GM19455 (cell line): ENCODE data around the gene DPRX.
"Not testable (repeated sequence)": the region's sequence is repeated elsewhere in the genome, so short reads cannot be mapped to it uniquely, and the experiment has no call there.

Experiments used
- ATAC-seq: cut with Tn5 transposase; IDR thresholded peaks from one replicate; pipeline ENCODE4 v1.9.1; 2021; ENCODE audit not compliant: unreplicated experiment

DPRX gene

DNA sequence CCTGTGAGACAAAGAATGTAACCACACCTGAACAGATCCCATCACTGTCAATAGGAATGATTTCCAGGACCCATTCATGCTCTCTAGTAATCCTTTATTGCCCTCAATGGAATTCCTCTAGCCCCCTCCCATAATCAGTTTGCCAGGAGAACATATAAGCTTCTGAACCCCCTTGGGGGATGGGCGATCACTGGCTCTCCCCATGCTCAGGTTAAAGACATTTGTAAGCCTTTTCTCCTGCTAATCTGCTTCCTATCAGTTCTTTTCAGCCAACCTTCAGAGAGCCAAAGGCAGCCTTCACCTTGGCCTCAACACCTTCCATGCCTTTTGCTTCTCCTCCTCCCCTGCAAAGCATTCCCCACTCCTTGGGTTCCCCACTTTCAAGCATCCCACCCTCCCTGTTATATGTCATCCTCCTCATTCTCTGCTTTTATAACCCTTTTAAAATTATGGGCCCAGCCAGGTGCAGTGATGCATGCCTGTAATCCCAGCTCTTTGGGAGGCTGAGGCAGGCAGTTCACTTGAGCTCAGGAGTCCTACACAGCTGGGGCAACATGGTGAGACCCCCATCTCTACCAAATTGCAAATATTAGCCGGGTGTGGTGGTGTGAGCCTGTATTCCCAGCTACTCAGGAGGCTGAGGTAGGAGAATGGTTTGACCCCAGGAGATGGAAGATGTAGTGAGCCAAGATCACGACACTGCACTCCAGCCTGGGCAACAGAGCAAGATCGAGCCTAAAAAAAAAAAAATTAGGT lies 12.4 kb downstream of the DPRX start:
- ATAC-seq = no peak

DNA sequence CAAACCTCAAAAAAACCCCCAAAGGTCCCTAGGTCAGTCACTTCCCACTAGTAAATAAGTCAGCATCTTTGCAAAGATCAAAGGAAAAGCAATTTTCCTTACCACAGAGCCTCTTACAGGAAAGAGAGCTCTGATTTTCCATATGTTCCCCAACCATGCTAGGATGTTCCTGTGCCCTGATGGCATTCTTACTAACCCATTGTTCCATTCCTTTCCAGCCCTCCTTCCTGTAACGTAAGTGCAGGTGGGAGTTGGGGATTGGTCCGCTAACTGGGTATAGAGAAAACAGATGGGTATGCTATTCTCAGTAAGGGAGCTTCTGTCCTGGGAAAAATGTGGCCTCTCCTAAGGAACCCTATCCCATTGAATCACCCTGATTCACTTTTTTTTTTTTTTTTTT lies 14.3 kb downstream of the DPRX start:
- ATAC-seq = no peak

DNA sequence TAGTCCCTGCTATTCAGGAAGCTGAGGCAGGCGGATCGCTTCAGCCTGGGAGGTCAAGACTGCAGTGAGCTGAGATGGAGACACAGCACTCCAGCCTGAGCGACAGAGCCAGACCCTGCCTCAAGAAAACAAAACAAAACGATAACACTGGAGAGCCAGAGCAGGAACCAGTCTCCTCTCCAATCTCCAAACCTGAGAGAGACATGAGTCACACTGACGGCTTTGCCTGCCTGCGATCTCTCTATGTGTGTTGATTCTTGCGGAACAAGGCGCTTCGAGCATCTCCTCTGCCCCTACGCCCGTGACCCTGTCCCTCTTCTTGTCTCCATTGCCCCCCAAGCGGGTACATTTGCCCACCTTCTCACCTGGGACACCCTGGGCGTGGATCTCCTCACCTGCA lies 15.6 kb downstream of the DPRX start:
- no peak for ATAC-seq

DNA sequence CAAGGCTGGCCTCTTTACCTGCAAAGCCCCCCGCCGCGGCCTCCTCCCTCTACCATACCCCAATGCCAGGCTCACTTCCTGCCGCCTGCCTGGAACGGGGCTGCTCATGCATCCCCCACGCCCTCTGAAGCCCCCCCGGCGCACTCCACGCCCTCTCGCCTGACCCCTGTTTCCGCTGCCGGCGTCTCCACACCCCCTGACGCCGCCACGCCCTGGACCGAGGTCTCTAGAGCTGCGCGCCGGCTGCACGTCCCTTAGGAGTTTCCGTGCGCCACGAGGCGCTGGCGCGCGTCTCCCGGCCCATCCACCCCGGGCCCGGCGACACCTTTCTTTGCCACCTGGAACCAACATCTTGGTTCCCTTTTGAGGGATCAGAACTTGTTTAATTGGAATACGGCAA lies 16.0 kb downstream of the DPRX start:
- no peak for ATAC-seq

DNA sequence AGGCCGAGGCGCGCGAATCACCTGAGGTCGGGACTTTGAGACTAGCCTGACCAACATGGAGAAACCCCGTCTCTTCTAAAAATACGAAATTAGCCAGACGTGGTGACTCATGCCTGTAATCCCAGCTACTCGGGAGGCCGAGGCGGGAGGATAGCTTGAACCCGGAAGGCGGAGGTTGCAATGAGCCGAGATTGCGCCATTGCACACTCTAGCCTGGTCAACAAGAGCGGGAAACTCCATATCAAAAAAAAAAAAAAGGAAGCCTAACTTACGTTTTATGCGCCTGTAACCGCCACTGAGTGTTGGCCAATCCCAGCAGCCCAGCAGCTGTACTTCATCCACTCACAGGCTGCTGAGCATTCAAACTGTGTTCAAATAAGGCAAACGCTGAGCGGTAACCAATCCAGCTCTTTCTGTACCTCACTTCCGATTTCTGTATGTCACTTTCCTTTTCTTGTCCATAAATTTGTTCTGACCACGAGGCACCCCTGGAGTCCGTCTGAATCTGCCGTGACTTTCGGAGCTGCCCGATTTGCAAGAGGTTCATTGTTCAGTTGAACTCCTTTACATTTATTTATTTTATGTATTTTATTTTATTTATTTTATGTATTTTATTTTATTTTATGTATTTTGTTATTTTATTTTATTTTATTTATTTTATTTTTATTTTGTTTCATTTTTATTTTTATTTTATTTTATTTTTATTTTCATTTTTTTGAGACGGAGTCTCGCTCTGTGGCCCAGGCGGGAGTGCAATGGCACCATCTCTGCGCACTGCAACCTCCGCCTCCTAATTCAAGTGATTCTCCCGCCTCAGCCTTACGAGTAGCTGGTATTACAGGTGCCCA lies 18.2 kb downstream of the DPRX start:
- no peak for ATAC-seq

DNA sequence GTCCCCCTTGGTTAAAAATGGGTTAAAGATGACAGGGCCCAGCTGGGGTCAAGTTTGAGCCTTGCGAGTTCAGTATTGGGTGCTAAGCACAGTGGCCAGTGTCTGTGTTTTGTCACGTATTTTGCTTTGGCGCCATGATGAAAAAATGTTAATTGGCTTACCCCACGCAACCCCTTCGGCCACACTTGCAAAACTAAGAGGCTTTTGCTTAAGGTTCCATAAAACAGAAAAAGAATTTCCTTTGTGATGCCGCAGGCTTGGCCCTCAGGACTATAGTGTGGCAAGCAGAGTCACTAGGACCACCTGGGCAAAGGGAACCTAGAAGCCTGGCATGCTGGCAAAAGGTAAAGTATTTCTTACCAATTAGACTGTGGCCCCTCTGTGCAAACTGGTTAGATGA lies 20.7 kb downstream of the DPRX start:
- no peak for ATAC-seq

DNA sequence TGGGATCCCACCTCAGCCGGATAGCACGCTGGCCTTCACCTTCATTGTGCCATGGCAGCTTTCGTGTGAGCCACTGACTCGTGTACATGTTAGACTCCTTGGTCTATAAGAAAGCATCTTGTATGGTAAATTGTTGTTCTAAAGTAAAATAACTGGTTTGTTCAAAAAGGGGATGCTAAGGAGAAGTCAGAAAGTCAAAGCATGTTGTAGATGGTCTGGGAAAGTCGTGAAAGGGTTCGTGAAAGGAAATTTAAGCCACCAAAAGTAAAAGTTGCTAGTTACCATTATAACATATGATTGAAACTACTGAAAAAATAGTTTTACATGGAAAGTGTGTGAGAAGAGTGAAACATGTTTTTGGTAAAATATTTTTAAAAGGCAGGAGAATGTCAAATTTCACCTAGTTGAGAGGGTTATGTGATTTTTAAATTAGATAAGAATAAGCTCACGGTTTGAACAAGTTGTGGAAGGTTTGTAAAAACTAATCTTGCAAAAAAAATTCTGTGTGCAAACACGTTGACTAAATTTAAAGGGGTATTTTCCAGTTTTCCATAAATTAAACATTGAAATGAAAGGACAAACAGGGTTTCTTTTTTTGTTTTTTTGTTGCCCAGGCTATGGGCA lies 23.4 kb downstream of the DPRX start:
- ATAC-seq = no peak

DNA sequence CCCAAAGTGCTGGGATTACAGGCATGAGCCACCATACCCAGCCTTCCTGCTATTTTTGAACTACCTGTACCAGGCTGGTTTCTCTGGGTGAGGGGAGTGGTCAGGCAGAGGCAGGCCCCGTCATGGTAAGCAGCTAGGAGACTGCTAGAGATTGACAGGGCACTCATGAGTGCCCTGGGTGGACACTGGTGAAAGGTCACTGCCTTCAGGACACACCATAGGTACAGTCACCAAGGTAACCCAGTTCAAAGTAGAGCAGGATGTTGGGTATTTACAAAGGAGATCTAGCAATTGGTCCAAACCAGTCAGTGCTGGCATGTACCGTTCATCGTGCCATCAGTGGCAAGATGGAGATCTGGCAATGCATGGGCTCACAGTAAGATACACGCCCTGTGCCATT lies 25.5 kb downstream of the DPRX start:
- ATAC-seq = no peak

DNA sequence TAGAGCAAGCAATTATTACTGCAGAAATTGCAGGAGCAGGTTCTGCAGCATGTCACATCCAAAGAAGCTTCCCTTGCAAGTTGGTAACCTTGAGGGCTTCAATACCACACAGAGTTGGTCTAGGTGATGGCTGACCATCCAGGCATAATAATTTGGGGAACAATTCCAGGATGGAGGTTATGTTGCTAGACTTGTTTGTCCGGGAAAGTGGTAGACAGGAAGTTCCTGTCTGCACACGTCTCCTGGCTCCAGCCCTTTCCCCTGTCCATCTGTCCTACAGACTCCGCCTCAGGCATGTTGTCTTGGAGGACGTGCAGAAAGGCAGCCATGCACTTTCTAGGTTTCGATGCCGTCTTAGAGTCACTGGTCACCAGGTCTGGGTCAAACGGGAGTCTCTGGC lies 26.0 kb downstream of the DPRX start:
- no peak for ATAC-seq

DNA sequence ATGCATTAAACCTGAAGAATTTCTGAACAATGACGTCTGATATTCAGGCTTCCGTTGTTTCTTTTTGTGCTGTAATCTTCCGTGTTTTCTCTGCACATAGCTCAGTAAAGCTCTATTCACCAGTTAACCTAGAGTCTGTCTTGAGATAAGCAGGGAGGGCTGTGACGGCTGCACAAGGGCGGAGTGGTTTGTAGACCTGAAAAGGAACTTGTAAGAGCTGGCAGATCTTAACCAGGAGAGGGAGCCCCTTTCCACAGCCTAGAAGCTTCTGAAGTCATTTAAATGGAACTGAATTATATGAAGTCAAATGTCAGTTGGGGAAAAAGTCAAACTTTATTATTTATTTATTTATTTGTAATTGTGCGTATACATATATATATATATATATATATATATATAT lies 27.5 kb downstream of the DPRX start:
- no peak for ATAC-seq

DNA sequence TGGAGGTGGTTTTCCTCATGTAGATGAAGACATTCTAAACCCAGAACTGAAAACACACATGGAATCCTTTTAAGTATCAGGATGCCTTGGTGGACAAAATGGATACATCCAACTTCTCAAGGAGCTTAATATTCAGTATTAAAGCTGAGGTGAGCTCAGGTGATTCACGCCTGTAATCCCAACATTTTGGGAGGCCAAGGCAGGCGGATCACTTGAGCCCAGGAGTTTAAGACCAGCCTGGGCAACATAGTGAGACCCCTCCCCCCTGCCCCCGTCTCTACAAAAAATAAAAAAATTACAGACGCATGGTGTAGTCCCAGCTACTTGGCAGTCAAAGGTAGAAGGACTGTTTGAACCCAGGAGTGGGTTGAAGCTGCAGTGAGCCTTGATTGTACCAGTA lies 28.8 kb downstream of the DPRX start:
- no peak for ATAC-seq

DNA sequence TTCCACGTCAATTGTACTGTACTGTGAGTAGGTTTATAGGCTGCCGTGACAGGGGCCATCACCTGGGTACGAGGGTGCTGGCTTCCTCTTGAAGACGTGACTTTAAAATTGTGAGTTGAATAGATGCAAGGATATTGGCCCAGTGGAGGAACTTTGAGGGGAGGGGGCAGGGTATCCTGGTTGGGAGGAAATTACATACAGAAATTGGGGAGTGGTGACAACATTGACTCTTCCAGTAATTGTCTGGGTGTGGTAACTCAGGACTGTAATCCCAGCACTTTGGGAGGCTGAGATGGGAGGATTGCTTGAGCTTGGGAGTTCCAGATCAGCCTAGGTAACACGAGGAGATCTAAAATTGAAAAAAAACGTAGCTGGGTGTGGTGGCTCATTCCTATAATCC lies 30.4 kb downstream of the DPRX start:
- ATAC-seq = no peak

DNA sequence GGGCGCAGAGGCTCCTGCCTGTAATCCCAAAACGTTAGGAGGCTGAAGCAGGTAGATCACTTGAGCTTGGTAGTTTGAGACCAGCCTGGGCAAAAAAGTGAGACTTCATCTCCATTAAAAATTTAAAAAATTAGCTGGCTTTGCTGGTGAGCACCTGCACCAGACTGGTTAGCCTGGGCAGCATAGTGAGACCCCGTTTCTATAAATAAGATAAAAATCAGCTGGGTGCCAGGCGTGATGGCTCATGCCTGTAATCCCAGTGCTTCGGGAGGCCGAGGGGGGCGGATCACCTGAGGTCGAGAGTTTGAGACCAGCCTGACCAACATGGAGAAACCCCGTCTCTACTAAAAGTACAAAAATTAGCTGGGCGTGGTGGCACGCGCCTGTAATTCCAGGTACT lies 32.4 kb downstream of the DPRX start:
- no peak for ATAC-seq

DNA sequence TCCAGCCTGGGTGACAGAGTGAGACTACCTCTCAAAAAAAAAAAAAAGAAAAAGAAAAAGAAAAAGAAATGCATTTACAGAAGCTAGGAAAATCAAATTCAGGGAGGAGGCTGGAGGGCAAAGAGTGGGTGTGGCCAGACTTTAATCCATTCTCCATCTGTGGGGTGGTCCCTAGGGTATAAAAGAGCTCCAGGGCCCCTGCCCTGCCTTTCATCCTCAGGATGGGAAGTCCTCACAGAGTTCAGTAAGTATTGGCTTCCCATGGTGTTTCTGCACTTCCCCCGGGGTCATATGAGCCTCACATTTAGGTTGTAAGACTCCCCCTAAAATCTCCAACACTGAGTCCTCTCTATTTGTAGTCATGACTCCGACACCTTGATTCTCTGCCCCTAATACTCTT lies 33.0 kb downstream of the DPRX start:
- ATAC-seq = no peak

DNA sequence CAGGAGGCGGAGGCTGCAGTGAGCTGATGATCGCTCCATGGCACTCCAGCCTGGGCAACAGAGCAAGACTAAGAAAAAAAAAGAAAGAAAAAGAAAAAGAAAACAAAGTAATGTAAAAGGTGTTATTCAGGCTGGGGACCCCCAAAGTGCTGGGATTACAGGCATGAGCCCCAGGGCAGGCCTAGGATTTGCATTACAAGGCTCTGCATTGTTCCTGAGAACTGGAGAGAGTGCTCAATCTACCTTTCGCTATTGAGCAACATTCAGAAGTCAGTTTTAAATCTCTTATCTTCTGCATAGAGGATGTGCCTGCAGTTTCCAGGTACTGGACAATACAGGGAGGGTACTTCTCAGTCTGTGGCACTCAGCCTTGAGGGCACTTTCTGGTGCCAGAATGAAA lies 34.5 kb downstream of the DPRX start:
- ATAC-seq = not testable (repeated sequence)

DNA sequence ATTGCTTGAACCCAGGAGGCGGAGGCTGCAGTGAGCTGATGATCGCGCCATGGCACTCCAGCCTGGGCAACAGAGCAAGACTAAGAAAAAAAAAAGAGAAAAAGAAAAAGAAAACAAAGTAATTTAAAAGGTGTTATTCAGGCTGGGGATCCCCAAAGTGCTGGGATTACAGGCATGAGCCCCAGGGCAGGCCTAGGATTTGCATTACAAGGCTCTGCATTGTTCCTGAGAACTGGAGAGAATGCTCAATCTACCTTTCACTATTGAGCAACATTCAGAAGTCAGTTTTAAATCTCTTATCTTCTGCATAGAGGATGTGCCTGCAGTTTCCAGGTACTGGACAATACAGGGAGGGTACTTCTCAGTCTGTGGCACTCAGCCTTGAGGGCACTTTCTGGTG lies 37.0 kb downstream of the DPRX start:
- ATAC-seq = not testable (repeated sequence)

DNA sequence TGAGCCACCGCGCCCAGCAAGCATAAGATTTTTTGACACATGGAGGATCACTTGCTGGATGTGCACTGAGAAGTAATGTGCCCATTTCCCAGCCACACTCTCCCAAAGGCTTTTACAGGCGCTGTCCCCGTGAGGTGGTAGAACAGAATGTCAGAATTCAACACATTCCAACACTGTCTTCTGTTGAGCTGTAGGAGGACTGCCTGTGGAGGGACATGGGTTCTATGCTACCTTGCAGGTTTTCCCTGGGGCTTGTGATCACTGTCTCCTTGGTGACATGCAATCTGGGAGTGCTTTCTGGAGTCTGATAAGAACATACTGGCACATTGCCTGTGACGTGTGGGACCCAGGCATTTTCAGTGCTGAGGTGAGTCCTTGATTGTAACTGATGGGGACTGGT lies 38.5 kb downstream of the DPRX start:
- no peak for ATAC-seq

DNA sequence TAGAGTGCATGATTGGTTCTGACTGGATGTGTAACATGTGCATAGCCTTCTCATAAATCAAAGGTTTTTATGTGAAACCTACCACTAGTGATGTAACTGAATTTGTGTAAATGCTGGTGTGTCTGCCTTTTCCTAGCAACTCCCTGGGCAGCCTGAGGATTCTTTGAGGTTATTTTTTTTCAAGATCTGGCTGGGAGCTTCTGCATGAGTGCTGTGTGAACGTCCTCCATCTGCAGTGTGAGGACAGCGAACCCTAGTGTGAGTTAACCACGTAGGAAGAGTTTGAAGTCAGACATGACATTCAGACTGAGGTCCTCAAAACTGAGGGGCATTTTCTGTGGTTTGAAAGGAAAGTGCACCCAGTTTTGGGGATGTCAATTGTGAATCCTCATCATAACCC lies 39.9 kb downstream of the DPRX start:
- no peak for ATAC-seq
